ENCODE measurements around the gene ITPR3. TPM values are rescaled to one million over a fixed set of nuclear protein-coding genes. Genes with fewer than 3 reads are reported as not detected.

Gene ITPR3
- total and polyA plus RNA-seq, 2 of the 13 experiments (the other 11 are each of a cell fraction or from before 2014, with no cell fraction given): 3.8 to 21.4 TPM

GRCh38 chr6:33659986-33660385 lies 38.9 kb downstream of the ITPR3 start:
- Histone ChIP-seq H4K20me1 (ENCODE audit: insufficient read depth, low read length) (no peaks in the 10 kb centered on the region), H3K4me2 (ENCODE audit: low read depth, low read length) (no peak overlapping the region), H3K36me3 (replicated peaks in 1 of 2; ENCODE audit: control insufficient read depth in 1 of 2, insufficient read depth in 2 of 2, low read length in 2 of 2) (peaks cover 4 to 12% of the 10 kb centered on the region in 2 experiments), H3K9me3 (ENCODE audit: low read length) (no peaks in the 10 kb centered on the region), H3K27me3 (ENCODE audit: control insufficient read depth in 1 of 2, insufficient read depth in 2 of 2, low read length in 2 of 2) (no peaks in the 10 kb centered on the region), H3K9ac (ENCODE audit: insufficient read depth, low read depth, low read length) (no peak overlapping the region), H3K79me2 (ENCODE audit: insufficient read depth, low read length) (no peaks in the 10 kb centered on the region), H3K27ac (ENCODE audit: extremely low read length, insufficient read depth, low read length) (no peak overlapping the region), H2AFZ (ENCODE audit: low read length) (no peak overlapping the region), H3K4me3 (replicated peaks in 1 of 3; ENCODE audit: insufficient read depth in 1 of 3, low read depth in 2 of 3, low read length in 3 of 3) (no peak overlapping the region), H3K4me1 (ENCODE audit: insufficient read depth, low read length) (no peaks in the 10 kb centered on the region)
- BruUV-seq (replicated peaks): no TSS peak
- ChIA-PET CTCF (ENCODE audit: low intra/inter-chr PET ratio, low total read pairs) (no interaction called here), POLR2A (no interaction called here)
- in situ Hi-C loops (cut with HindIII; ENCODE audit: extremely low pct_ligation_motif_present, low pct_unique_long_range_greater_than_20kb) (no loop called here), intact Hi-C loops (cut with micrococcal nuclease; ENCODE audit: unreplicated experiment) (no loop called here)
- FAIRE-seq (no peak), ATAC-seq (no peak), DNase-seq (ENCODE audit: low spot score) (no peak)
- whole genome bisulfite sequencing (ENCODE audit: low lambda C conversion rate): 87% methylated on average over 5 of the region's 6 CpGs
- TF ChIP-seq SRSF4 (IDR thresholded peaks at IDR 0.05; ENCODE audit: low read depth, low read length, poor library complexity, severe bottlenecking) (no peak), ZNF362 (CRISPR knock-in tag; IDR thresholded peaks at IDR 0.05; ENCODE audit: borderline replicate concordance) (no peak)

DNA sequence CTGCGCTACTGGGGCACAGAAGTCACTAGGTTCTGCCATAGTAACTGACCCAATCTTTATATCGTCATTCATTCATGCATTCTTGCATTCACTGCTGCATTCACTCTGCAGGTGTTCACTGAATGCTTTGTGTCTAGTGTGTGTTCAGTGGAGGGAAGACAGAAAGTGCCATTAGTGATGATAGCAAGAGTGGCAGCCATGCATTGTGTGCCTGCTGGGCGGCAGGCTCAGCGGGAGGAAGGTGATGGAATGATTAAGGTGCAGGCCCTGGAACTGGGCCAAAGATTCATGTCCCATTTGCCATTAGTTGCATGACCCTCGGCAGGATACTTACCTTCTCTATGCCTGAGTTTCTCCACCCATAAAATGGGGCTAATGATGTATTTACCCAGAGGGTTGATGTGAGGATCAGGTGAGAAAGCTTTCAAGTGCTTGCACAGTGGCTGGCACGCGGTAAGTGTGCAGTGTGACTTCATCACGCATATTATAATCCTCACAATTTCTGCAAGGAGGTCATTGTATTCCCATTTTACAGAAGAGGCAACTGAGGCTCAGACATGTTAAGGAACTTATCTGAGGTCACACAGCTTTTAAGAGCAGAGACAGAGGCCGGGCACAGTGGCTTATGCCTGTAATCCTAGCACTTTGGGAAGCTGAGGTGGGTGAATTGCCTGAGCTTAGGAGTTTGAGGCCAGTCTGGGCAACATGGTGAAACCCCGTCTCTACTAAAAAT lies 40.1 kb downstream of the ITPR3 start:
- in situ Hi-C loops (cut with HindIII; ENCODE audit: extremely low pct_ligation_motif_present, low pct_unique_long_range_greater_than_20kb): no loop called here
- ATAC-seq: no peak
- H3K27ac ChIP-seq (ENCODE audit: extremely low read length, insufficient read depth, low read length): no peak overlapping the region
- H3K79me2 ChIP-seq (ENCODE audit: insufficient read depth, low read length): no peaks in the 10 kb centered on the region
- FAIRE-seq: no peak
- WGBS (ENCODE audit: low lambda C conversion rate): 78% methylated on average over 10 of the region's 10 CpGs
- H3K36me3 ChIP-seq (replicated peaks in 1 of 2; ENCODE audit: control insufficient read depth in 1 of 2, insufficient read depth in 2 of 2, low read length in 2 of 2): peaks cover under 1 to 4% of the 10 kb centered on the region in 2 experiments; a peak in 4 of 5 replicates
- ChIA-PET CTCF (ENCODE audit: low intra/inter-chr PET ratio, low total read pairs) (no interaction called here), POLR2A (no interaction called here)
- intact Hi-C loops (cut with micrococcal nuclease; ENCODE audit: unreplicated experiment): no loop called here
- peak; percentile 65 for TF ChIP-seq ZNF629 (CRISPR knock-in tag; conservative IDR thresholded peaks at IDR 0.05)
- no peak for TF ChIP-seq SETDB1 (CRISPR knock-in tag; IDR thresholded peaks at IDR 0.05; ENCODE audit: borderline replicate concordance)
- no peaks in the 10 kb centered on the region for H3K27me3 ChIP-seq (ENCODE audit: control insufficient read depth in 1 of 2, insufficient read depth in 2 of 2, low read length in 2 of 2)
- no peak overlapping the region for H3K4me2 ChIP-seq (ENCODE audit: low read depth, low read length)
- no peak overlapping the region for H3K4me3 ChIP-seq (replicated peaks in 1 of 3; ENCODE audit: insufficient read depth in 1 of 3, low read depth in 2 of 3, low read length in 3 of 3)
- no peaks in the 10 kb centered on the region for H3K9me3 ChIP-seq (ENCODE audit: low read length)
- H3K4me1 ChIP-seq (ENCODE audit: insufficient read depth, low read length): no peaks in the 10 kb centered on the region
- H3K9ac ChIP-seq (ENCODE audit: insufficient read depth, low read depth, low read length): no peak overlapping the region
- H4K20me1 ChIP-seq (ENCODE audit: insufficient read depth, low read length): no peaks in the 10 kb centered on the region
- H2AFZ ChIP-seq (ENCODE audit: low read length): no peak overlapping the region
- DNase-seq (ENCODE audit: low spot score): no peak
- BruUV-seq (replicated peaks): no TSS peak

All from HepG2 (cell line).